Thyroid gland (tissue), 4 donors: ENCODE results near the gene ANKRD2. TPM values are rescaled to one million over a fixed set of nuclear protein-coding genes. Genes with fewer than 3 reads are reported as not detected.
"Not testable (repeated sequence)": the region's sequence is repeated elsewhere in the genome, so short reads cannot be mapped to it uniquely, and the experiment has no call there.

ENCODE experiments used
- DNase-seq, 2 donors: peaks; one replicate each; pipeline ENCODE4 v3.0.0-alpha.2; 2019
- H3K27ac ChIP-seq, 3 donors: fragments of 200-600 bp; sonication (generic); 1 replicate in 2 of 3; 2 replicates in 1 of 3; pipeline ENCODE4 v1.5.1; 2016 to 2019; ENCODE audit warnings: mild to moderate bottlenecking in 1 of 3, moderate library complexity in 1 of 3
- H3K27me3 ChIP-seq: fragments of 200-600 bp; sonication (generic); one replicate; pipeline ENCODE4 v1.5.1; 2019
- H3K36me3 ChIP-seq, 2 donors: fragments of 200-600 bp; sonication (generic); one replicate each; pipeline ENCODE4 v1.5.1; 2016 to 2019
- H3K4me1 ChIP-seq, 2 donors: fragments of 200-600 bp; sonication (generic); one replicate each; pipeline ENCODE4 v1.5.1; 2017 to 2019
- H3K4me3 ChIP-seq, 3 donors: fragments of 200-600 bp; sonication (generic); replicated peaks in 1 of 3; 1 replicate in 2 of 3; 2 replicates in 1 of 3; pipeline ENCODE4 v1.5.1; 2016; ENCODE audit warnings: mild to moderate bottlenecking in 1 of 3
- H3K9me3 ChIP-seq: fragments of 200-600 bp; sonication (generic); one replicate; pipeline ENCODE4 v1.5.1; 2017
- CTCF ChIP-seq, 6 experiments: fragments of 200-600 bp in 3 of 6; fragments of 450-650 bp in 3 of 6; sonication (generic) in 3 of 6; IDR thresholded peaks; one replicate each; pipeline ENCODE4 v1.5.1; 2016 to 2019; ENCODE audit warnings: antibody characterized with exemption in 6 of 6, mild to moderate bottlenecking in 2 of 6, inconsistent platforms in 1 of 6, moderate library complexity in 1 of 6
- POLR2A ChIP-seq, 2 donors: fragments of 450-650 bp; IDR thresholded peaks; one replicate each; pipeline ENCODE4 v1.6.1; 2017; ENCODE audit warnings: antibody characterized with exemption in 2 of 2, mild to moderate bottlenecking in 2 of 2, moderate library complexity in 1 of 2
- WGBS, 2 donors: methylation state at CpG; one replicate each; pipeline ENCODE4 v1.1.5; 2017; 5-methylcytosine and 5-hydroxymethylcytosine counted together
- intact Hi-C: fragments of 100-400 bp; cut with DNase I; formaldehyde crosslinking; loops from one replicate; pipeline ENCODE4 v1.15.1; 2023
- total RNA-seq, 4 donors: library from RNA; depleted of rRNA; stranded (reverse); fragments of >200 nt; gene quantifications; one replicate each; pipeline ENCODE4 v1.2.3, GENCODE V29; 2016

Gene ANKRD2
- total RNA-seq, 4 donors from 2014 or later, result not detected

- peaks cover 0 to 26% of the 10 kb centered on the region in 2 donors for H3K4me1 ChIP-seq
- no peaks in the 10 kb centered on the region for H3K36me3 ChIP-seq
- no peaks in the 10 kb centered on the region for H3K9me3 ChIP-seq
- TF ChIP-seq CTCF (IDR thresholded peaks at IDR 0.05) (no peak), POLR2A (IDR thresholded peaks at IDR 0.05) (no peak)
- H3K4me3 ChIP-seq, result no peak overlapping the region
- no peak for DNase-seq
- WGBS, 2 donors, result 77 to 81% methylated on average over 9 to 10 of the region's 10 CpGs
- H3K27me3 ChIP-seq, result no peaks in the 10 kb centered on the region
- H3K27ac ChIP-seq, result peak overlapping the region; percentile 37 to 69 (median 38)
- intact Hi-C loops, result loop anchor here (5.0 kb wide), 1 partner anchor 83 kb away; no protein-coding TSS in a partner anchor
Observed at GRCh38 chr10:97550336-97551149, 22.0 kb upstream of the ANKRD2 start.

- H3K27me3 ChIP-seq, result no peaks in the 10 kb centered on the region
- H3K36me3 ChIP-seq, result no peaks in the 10 kb centered on the region
- TF ChIP-seq POLR2A (IDR thresholded peaks at IDR 0.05) (no peak), CTCF (IDR thresholded peaks at IDR 0.05) (no peak)
- no peaks in the 10 kb centered on the region for H3K9me3 ChIP-seq
- 94 to 98% methylated on average over 6 of the region's 6 CpGs for WGBS, 2 donors
- no peak for DNase-seq
- peaks cover 0 to 26% of the 10 kb centered on the region in 2 donors for H3K4me1 ChIP-seq
- intact Hi-C loops, result loop anchor here (5.0 kb wide), 1 partner anchor 84 kb away; no protein-coding TSS in a partner anchor
- no peak overlapping the region for H3K4me3 ChIP-seq
- H3K27ac ChIP-seq, result no peak overlapping the region
Observed at GRCh38 chr10:97551271-97551670, 21.3 kb upstream of the ANKRD2 start.

- intact Hi-C loops, result loop anchor here (5.0 kb wide), 1 partner anchor 86 kb away; no protein-coding TSS in a partner anchor
- Histone ChIP-seq H3K4me3 (no peak overlapping the region), H3K27me3 (no peaks in the 10 kb centered on the region), H3K36me3 (no peaks in the 10 kb centered on the region), H3K27ac (no peak overlapping the region), H3K9me3 (no peaks in the 10 kb centered on the region), H3K4me1 (peaks cover 0 to 21% of the 10 kb centered on the region in 2 donors)
- WGBS, 2 donors, result 15 to 16% methylated on average over 6 of the region's 6 CpGs
- TF ChIP-seq CTCF (IDR thresholded peaks at IDR 0.05) (peak; percentile 38 to 90 (median 81)), POLR2A (IDR thresholded peaks at IDR 0.05) (no peak)
- DNase-seq, result peak; percentile 79 to 81
Observed at GRCh38 chr10:97553575-97554031, 19.0 kb upstream of the ANKRD2 start.

GRCh38 chr10:97554336-97554735 is 18.2 kb upstream of the ANKRD2 start:
- DNase-seq, H3K27ac ChIP-seq, H3K36me3 ChIP-seq, H3K27me3 ChIP-seq, H3K4me3 ChIP-seq, H3K9me3 ChIP-seq: not testable (repeated sequence)
- H3K4me1 ChIP-seq, result peaks cover 0 to 21% of the 10 kb centered on the region in 2 donors
- intact Hi-C loops, result loop anchor here (5.0 kb wide), 1 partner anchor 87 kb away; no protein-coding TSS in a partner anchor
- WGBS, 2 donors, result 95 to 98% methylated on average over 5 of the region's 5 CpGs

GRCh38 chr10:97555541-97555940 is 17.0 kb upstream of the ANKRD2 start:
- intact Hi-C loops, H3K36me3 ChIP-seq, DNase-seq, H3K9me3 ChIP-seq, H3K4me3 ChIP-seq, H3K27me3 ChIP-seq, H3K27ac ChIP-seq: not testable (repeated sequence)
- peaks cover 0 to 10% of the 10 kb centered on the region in 2 donors for H3K4me1 ChIP-seq
- WGBS, 2 donors, result 95 to 97% methylated on average over 6 to 7 of the region's 10 CpGs

GRCh38 chr10:97560731-97561381 is 11.7 kb upstream of the ANKRD2 start:
- 78 to 93% methylated on average over 17 of the region's 17 CpGs for WGBS, 2 donors
- intact Hi-C loops, H3K36me3 ChIP-seq, H3K4me1 ChIP-seq, H3K9me3 ChIP-seq, H3K27me3 ChIP-seq, H3K4me3 ChIP-seq, H3K27ac ChIP-seq: not testable (repeated sequence)
- DNase-seq, result peak in 1 of 2 donors; percentile 11

- H3K36me3 ChIP-seq, intact Hi-C loops, H3K4me3 ChIP-seq, H3K9me3 ChIP-seq, H3K27ac ChIP-seq, H3K27me3 ChIP-seq, DNase-seq, H3K4me1 ChIP-seq: not testable (repeated sequence)
- WGBS, 2 donors, result 90 to 91% methylated on average over 12 of the region's 12 CpGs
Observed at GRCh38 chr10:97561386-97562077, 11.0 kb upstream of the ANKRD2 start.

- H3K36me3 ChIP-seq, DNase-seq, H3K4me3 ChIP-seq, H3K9me3 ChIP-seq, H3K27ac ChIP-seq, H3K27me3 ChIP-seq, H3K4me1 ChIP-seq, intact Hi-C loops: not testable (repeated sequence)
- WGBS, 2 donors, result 95 to 96% methylated on average over 5 of the region's 5 CpGs
Observed at GRCh38 chr10:97562329-97562728, 10.2 kb upstream of the ANKRD2 start.
